NCI-H1694 (cell line): ENCODE results near the gene PPM1A.

ENCODE experiments used
- DNase-seq: peaks from one replicate; lab custom pipeline; 2025; lab: John Stamatoyannopoulos, UW

The PPM1A gene

GRCh38 chr14:60323199-60323896, 74.3 kb downstream of the PPM1A start:
- DNase-seq, result no peak

GRCh38 chr14:60324837-60325236, 75.8 kb downstream of the PPM1A start:
- DNase-seq, result no peak

- DNase-seq, result no peak
These were observed 77.3 kb downstream of the PPM1A start for GRCh38 chr14:60326274-60326673.

GRCh38 chr14:60327447-60328331, 78.7 kb downstream of the PPM1A start:
- DNase-seq, result no peak

- no peak for DNase-seq
These were observed 79.6 kb downstream of the PPM1A start for GRCh38 chr14:60328583-60328982.

GRCh38 chr14:60329274-60329673, 80.3 kb downstream of the PPM1A start:
- DNase-seq, result no peak

- DNase-seq, result peak; percentile 87
These were observed 82.4 kb downstream of the PPM1A start for GRCh38 chr14:60331201-60332045.

- DNase-seq, result no peak
These were observed 83.0 kb downstream of the PPM1A start for GRCh38 chr14:60332046-60332399.

- DNase-seq, result no peak
These were observed 83.8 kb downstream of the PPM1A start for GRCh38 chr14:60332869-60333268.

- no peak for DNase-seq
These were observed 90.5 kb downstream of the PPM1A start for GRCh38 chr14:60339571-60339970.

- no peak for DNase-seq
These were observed 94.6 kb downstream of the PPM1A start for GRCh38 chr14:60343571-60344071.

- no peak for DNase-seq
These were observed 95.7 kb downstream of the PPM1A start for GRCh38 chr14:60344751-60345150.

- no peak for DNase-seq
These were observed 97.7 kb downstream of the PPM1A start for GRCh38 chr14:60346706-60347105.

GRCh38 chr14:60348211-60348610, 99.2 kb downstream of the PPM1A start:
- no peak for DNase-seq
